ENCODE data around the gene CFAP90. TPM values are rescaled to one million over a fixed set of nuclear protein-coding genes. Genes with fewer than 3 reads are reported as not detected.

CFAP90 gene
- total and polyA plus RNA-seq, 4 donors = 13.0 to 29.8 (median 15.6) TPM

DNA sequence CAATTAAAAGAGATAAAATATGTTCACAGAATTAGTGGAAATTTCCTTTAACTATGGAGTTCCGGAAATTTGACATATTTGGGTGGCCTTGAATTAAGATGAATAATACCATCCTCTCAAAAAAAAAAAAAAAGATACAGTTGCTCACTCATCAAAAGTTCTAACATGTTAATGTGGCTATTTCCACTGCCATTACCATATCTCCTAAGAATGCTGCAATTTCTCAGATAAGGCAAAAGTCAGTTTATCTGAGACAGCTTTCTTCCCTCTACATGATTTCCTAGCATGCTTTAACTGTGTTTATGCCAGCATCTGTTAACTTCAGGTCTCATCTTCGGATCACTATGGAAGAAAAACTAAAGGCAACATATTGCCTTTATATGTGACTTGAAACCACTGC lies 15.3 kb upstream of the CFAP90 start:
- ATAC-seq (ENCODE audit: insufficient read depth, low FRiP score) = no peak
- no peak overlapping the region for H3K4me3 ChIP-seq
- 90 to 95% methylated on average over 2 of the region's 2 CpGs for WGBS, 2 donors
- H3K36me3 ChIP-seq (ENCODE audit: control insufficient read depth in 4 of 4, insufficient read depth in 4 of 4, low read length in 4 of 4) = peaks cover 8 to 21% (median 10%) of the 10 kb centered on the region in 4 donors
- no peak overlapping the region for H3K9ac ChIP-seq (ENCODE audit: insufficient read depth in 1 of 2, low read length in 2 of 2)
- DNase-seq = no peak
- peaks cover 0 to 21% (median 9%) of the 10 kb centered on the region in 5 donors for H3K4me1 ChIP-seq (ENCODE audit: control insufficient read depth in 5 of 5, insufficient read depth in 5 of 5, low read length in 5 of 5)
- no peaks in the 10 kb centered on the region for H3K27me3 ChIP-seq (ENCODE audit: control insufficient read depth in 3 of 3, insufficient read depth in 3 of 3, low read length in 2 of 3)
- H3K9me3 ChIP-seq (ENCODE audit: control insufficient read depth in 4 of 4, insufficient read depth in 3 of 4, low read length in 3 of 4) = peaks cover 0 to 2% (median 0%) of the 10 kb centered on the region in 4 donors
- no peak overlapping the region for H3K27ac ChIP-seq (ENCODE audit: low read depth in 1 of 2, low read length in 1 of 2)
- no peak for TF ChIP-seq CTCF (IDR thresholded peaks at IDR 0.05; ENCODE audit: control extremely low read depth, extremely low read depth)

- DNase-seq (no peak), ATAC-seq (ENCODE audit: insufficient read depth, low FRiP score) (no peak)
- H3K9ac ChIP-seq (ENCODE audit: insufficient read depth in 1 of 2, low read length in 2 of 2) = no peak overlapping the region
- no peak for TF ChIP-seq CTCF (IDR thresholded peaks at IDR 0.05; ENCODE audit: control extremely low read depth, extremely low read depth)
- H3K27ac ChIP-seq (ENCODE audit: low read depth in 1 of 2, low read length in 1 of 2) = no peak overlapping the region
- no peak overlapping the region for H3K4me3 ChIP-seq
- H3K9me3 ChIP-seq (ENCODE audit: control insufficient read depth in 4 of 4, insufficient read depth in 3 of 4, low read length in 3 of 4) = peaks cover 0 to 2% (median 0%) of the 10 kb centered on the region in 4 donors
- peaks cover 9 to 16% (median 16%) of the 10 kb centered on the region in 4 donors for H3K36me3 ChIP-seq (ENCODE audit: control insufficient read depth in 4 of 4, insufficient read depth in 4 of 4, low read length in 4 of 4)
- H3K4me1 ChIP-seq (ENCODE audit: control insufficient read depth in 5 of 5, insufficient read depth in 5 of 5, low read length in 5 of 5) = no peaks in the 10 kb centered on the region
- WGBS, 2 donors = 56 to 66% methylated on average over 9 of the region's 9 CpGs
- no peaks in the 10 kb centered on the region for H3K27me3 ChIP-seq (ENCODE audit: control insufficient read depth in 3 of 3, insufficient read depth in 3 of 3, low read length in 2 of 3)
Measured at GRCh38 chr5:7857926-7858632, 7.1 kb upstream of the CFAP90 start.

DNA sequence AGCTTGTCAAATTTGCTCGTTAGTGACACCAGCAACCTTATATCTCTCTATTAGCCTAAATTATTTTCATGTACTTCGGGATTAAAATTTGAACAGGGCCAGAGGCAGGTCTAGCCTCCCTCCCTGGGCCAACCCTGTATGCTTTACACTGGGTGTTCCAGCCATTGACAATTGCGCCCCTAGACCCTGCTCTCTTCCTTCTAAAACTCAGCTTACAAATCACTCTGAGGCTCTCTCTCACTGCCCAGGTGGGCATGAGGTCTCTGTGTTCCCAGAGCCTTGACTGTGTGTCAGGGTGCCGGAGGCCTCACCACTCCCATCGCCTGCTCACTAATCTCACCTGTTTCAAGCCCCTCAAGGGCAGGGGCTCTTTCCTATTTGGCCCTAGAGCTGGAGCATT lies 6.4 kb upstream of the CFAP90 start:
- TF ChIP-seq CTCF (IDR thresholded peaks at IDR 0.05; ENCODE audit: control extremely low read depth, extremely low read depth) = no peak
- WGBS, 2 donors = 87 to 88% methylated on average over 5 of the region's 5 CpGs
- no peak overlapping the region for H3K4me3 ChIP-seq

More for the DNA sequence above, 6.4 kb upstream of the CFAP90 start:
- Histone ChIP-seq H3K9ac (ENCODE audit: insufficient read depth in 1 of 2, low read length in 2 of 2) (no peak overlapping the region), H3K27me3 (ENCODE audit: control insufficient read depth in 3 of 3, insufficient read depth in 3 of 3, low read length in 2 of 3) (no peaks in the 10 kb centered on the region), H3K36me3 (ENCODE audit: control insufficient read depth in 4 of 4, insufficient read depth in 4 of 4, low read length in 4 of 4) (peaks cover 9 to 16% (median 16%) of the 10 kb centered on the region in 4 donors), H3K9me3 (ENCODE audit: control insufficient read depth in 4 of 4, insufficient read depth in 3 of 4, low read length in 3 of 4) (peaks cover 0 to 2% (median 0%) of the 10 kb centered on the region in 4 donors), H3K4me1 (ENCODE audit: control insufficient read depth in 5 of 5, insufficient read depth in 5 of 5, low read length in 5 of 5) (peaks cover 0 to 2% (median under 1%) of the 10 kb centered on the region in 5 donors), H3K27ac (ENCODE audit: low read depth in 1 of 2, low read length in 1 of 2) (no peak overlapping the region)
- no peak for ATAC-seq (ENCODE audit: insufficient read depth, low FRiP score)
- DNase-seq = no peak

Data from lung (tissue), 12 donors.